Endodermal cell (in vitro differentiated cells): ENCODE measurements around the gene PRDX2. TPM values are rescaled to one million over a fixed set of nuclear protein-coding genes. Genes with fewer than 3 reads are reported as not detected.

Experiments used
- DNase-seq: peaks from one replicate; pipeline ENCODE4 v3.0.0-alpha.2; 2017
- H3K27ac ChIP-seq: 2 replicates; pipeline ENCODE4 v1.5.1; 2013; ENCODE audit warnings: mild to moderate bottlenecking, low read depth, low read length, moderate library complexity
- H3K27me3 ChIP-seq: 2 replicates; pipeline ENCODE4 v1.6.1; 2013; ENCODE audit warnings: mild to moderate bottlenecking, low read length, moderate library complexity; ENCODE audit not compliant: insufficient read depth, control insufficient read depth, poor library complexity, severe bottlenecking
- H3K36me3 ChIP-seq: 2 replicates; pipeline ENCODE4 v1.7.0; 2013; ENCODE audit warnings: mild to moderate bottlenecking, low read length, moderate library complexity; ENCODE audit not compliant: control insufficient read depth, insufficient read depth
- H3K4me1 ChIP-seq: one replicate; pipeline ENCODE4 v1.7.0; 2013; ENCODE audit warnings: low read length; ENCODE audit not compliant: control insufficient read depth, insufficient read depth
- H3K4me3 ChIP-seq: 2 replicates; pipeline ENCODE4 v1.5.1; 2013; ENCODE audit warnings: mild to moderate bottlenecking, low read length, moderate library complexity
- H3K9ac ChIP-seq: 2 replicates; pipeline ENCODE4 v1.6.1; 2013; ENCODE audit warnings: mild to moderate bottlenecking, low read length, moderate library complexity; ENCODE audit not compliant: poor library complexity, severe bottlenecking; ENCODE audit errors: extremely low read depth
- H3K9me3 ChIP-seq: 2 replicates; pipeline ENCODE4 v1.6.1; 2013; ENCODE audit warnings: mild to moderate bottlenecking, low read length, moderate library complexity; ENCODE audit not compliant: control insufficient read depth
- H3K27ac Mint-ChIP-seq: 2 replicates; pipeline ENCODE4 v1.8.0; 2020; ENCODE audit warnings: mixed read lengths
- H3K27me3 Mint-ChIP-seq: 2 replicates; pipeline ENCODE4 v1.8.0; 2021; ENCODE audit warnings: mild to moderate bottlenecking, mixed read lengths; ENCODE audit not compliant: insufficient read depth
- H3K36me3 Mint-ChIP-seq: 2 replicates; pipeline ENCODE4 v1.8.0; 2020; ENCODE audit warnings: low read depth, mixed read lengths
- H3K4me1 Mint-ChIP-seq: 2 replicates; pipeline ENCODE4 v1.8.0; 2020; ENCODE audit warnings: mixed read lengths
- H3K4me3 Mint-ChIP-seq: 2 replicates; pipeline ENCODE4 v1.8.0; 2020; ENCODE audit warnings: mild to moderate bottlenecking, moderate library complexity, mixed read lengths
- H3K9me3 Mint-ChIP-seq: 2 replicates; pipeline ENCODE4 v1.8.0; 2020; ENCODE audit warnings: mild to moderate bottlenecking, mixed read lengths
- CTCF ChIP-seq: fragments of 200-600 bp; sonication (generic); conservative IDR thresholded peaks from 2 replicates; pipeline ENCODE4 v1.5.0; 2021; ENCODE audit warnings: antibody characterized with exemption, mild to moderate bottlenecking
- WGBS, 2 experiments: methylation state at CpG; one replicate each; pipeline versions ENCODE4 v1.1.5 to v1.1.7; 2013; ENCODE audit warnings: missing lambda C conversion rate in 2 of 2, mixed read lengths in 1 of 2; ENCODE audit not compliant: insufficient coverage in 1 of 2, insufficient read length in 1 of 2; 5-methylcytosine and 5-hydroxymethylcytosine counted together
- total RNA-seq, 2 donors: library from RNA; stranded (reverse); fragmentation: NEBNext Ultra II Directional in 1 of 2; extraction: Animal tissue kit (Norgen Biotek cat#: 25700) in 1 of 2; gene quantifications; 2 replicates in 1 of 2; 3 replicates in 1 of 2; pipeline ENCODE4 v1.2.1, GENCODE V29; 2021

PRDX2 gene
- total RNA-seq, 2 donors from 2014 or later = 429 to 507 TPM

GRCh38 chr19:12797141-12797587 is 4.4 kb downstream of the PRDX2 start:
- Mint-ChIP-seq H3K27ac (peak overlapping the region; percentile 45), H3K27me3 (peaks cover under 1% of the 10 kb centered on the region), H3K36me3 (peaks cover 15% of the 10 kb centered on the region), H3K4me3 (no peak overlapping the region), H3K4me1 (peaks cover 21% of the 10 kb centered on the region), H3K9me3 (no peaks in the 10 kb centered on the region)
- no peak overlapping the region for H3K27ac ChIP-seq
- H3K9ac ChIP-seq = no peak overlapping the region
- no peak for DNase-seq
- no peak overlapping the region for H3K4me3 ChIP-seq
- no peaks in the 10 kb centered on the region for H3K27me3 ChIP-seq
- H3K4me1 ChIP-seq = peaks cover 5% of the 10 kb centered on the region
- H3K9me3 ChIP-seq = no peaks in the 10 kb centered on the region
- H3K36me3 ChIP-seq = peaks cover 22% of the 10 kb centered on the region
- WGBS, 2 experiments = 93 to 97% methylated on average over 6 of the region's 6 CpGs
- no peak for TF ChIP-seq CTCF

GRCh38 chr19:12796146-12797071 is 5.2 kb downstream of the PRDX2 start:
- H3K9ac ChIP-seq = no peak overlapping the region
- H3K9me3 Mint-ChIP-seq = no peaks in the 10 kb centered on the region
- H3K4me1 Mint-ChIP-seq = peaks cover 20% of the 10 kb centered on the region
- no peak overlapping the region for H3K27ac ChIP-seq
- peaks cover 22% of the 10 kb centered on the region for H3K36me3 ChIP-seq
- no peaks in the 10 kb centered on the region for H3K27me3 Mint-ChIP-seq
- no peak overlapping the region for H3K4me3 ChIP-seq
- peak overlapping the region; percentile 45 for H3K27ac Mint-ChIP-seq
- no peaks in the 10 kb centered on the region for H3K9me3 ChIP-seq
- peak; percentile 94 for DNase-seq
- no peaks in the 10 kb centered on the region for H3K27me3 ChIP-seq
- H3K4me3 Mint-ChIP-seq = no peak overlapping the region
- TF ChIP-seq CTCF = peak; percentile 97
- 25 to 39% methylated on average over 7 to 18 of the region's 18 CpGs for WGBS, 2 experiments
- peaks cover 5% of the 10 kb centered on the region for H3K4me1 ChIP-seq
- peaks cover 15% of the 10 kb centered on the region for H3K36me3 Mint-ChIP-seq

GRCh38 chr19:12794971-12795381 is 6.6 kb downstream of the PRDX2 start:
- Mint-ChIP-seq H3K4me1 (peaks cover 22% of the 10 kb centered on the region), H3K4me3 (peak overlapping the region; percentile 74), H3K36me3 (peaks cover 15% of the 10 kb centered on the region), H3K27ac (no peak overlapping the region), H3K27me3 (peaks cover 9% of the 10 kb centered on the region), H3K9me3 (no peaks in the 10 kb centered on the region)
- peaks cover 5% of the 10 kb centered on the region for H3K4me1 ChIP-seq
- H3K27ac ChIP-seq = no peak overlapping the region
- no peaks in the 10 kb centered on the region for H3K9me3 ChIP-seq
- DNase-seq = no peak
- no peak overlapping the region for H3K4me3 ChIP-seq
- TF ChIP-seq CTCF = no peak
- WGBS, 2 experiments = 95% methylated on average over 6 to 9 of the region's 9 CpGs
- H3K27me3 ChIP-seq = peaks cover 9% of the 10 kb centered on the region
- H3K9ac ChIP-seq = no peak overlapping the region
- peaks cover 16% of the 10 kb centered on the region for H3K36me3 ChIP-seq
